HG03457 (cell line): ENCODE data around the gene GSTM2.

Source experiments
- ATAC-seq: cut with Tn5 transposase; IDR thresholded peaks from one replicate; pipeline ENCODE4 v1.9.1; 2021; ENCODE audit warnings: moderate number of reproducible peaks; ENCODE audit not compliant: unreplicated experiment

GSTM2 gene

DNA sequence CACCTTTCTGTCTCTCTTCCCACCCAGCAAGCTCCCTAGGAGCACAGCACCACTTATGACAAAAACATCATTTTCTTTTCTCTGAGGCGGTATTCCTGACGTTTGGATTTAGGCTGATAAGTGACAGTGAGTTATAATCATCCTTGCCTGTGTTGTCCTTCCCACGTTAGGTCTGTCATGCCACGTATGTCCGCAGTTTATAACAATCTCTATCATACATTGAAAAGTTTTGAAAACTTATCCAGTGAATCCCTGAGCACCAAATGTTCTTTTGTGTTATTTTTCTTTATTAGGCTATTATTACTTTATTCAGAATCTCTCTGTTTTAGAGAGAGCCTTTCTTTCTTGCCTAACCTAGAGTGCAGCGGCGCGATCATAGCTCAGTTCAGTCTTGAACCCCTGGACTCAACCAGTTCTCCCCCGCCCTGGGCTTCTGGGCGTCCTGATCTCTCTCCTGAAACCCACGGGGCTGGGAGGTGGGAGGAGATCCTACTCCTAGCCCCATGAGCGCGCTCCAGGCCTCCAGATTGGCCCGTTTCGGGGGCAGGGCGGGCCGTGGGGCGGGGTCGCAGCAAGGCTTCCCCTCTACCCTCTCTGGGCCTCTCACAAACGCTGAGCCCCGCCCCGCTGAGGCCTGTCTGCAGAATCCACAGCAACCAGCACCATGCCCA, at the start of gene GSTM2:
Gene GSTM2, plus strand, starts transcription at position 606 of the 671 bp plus-strand sequence. Its CDS starts 59 bp downstream, at position 665.
- peak; percentile 93 for ATAC-seq

DNA sequence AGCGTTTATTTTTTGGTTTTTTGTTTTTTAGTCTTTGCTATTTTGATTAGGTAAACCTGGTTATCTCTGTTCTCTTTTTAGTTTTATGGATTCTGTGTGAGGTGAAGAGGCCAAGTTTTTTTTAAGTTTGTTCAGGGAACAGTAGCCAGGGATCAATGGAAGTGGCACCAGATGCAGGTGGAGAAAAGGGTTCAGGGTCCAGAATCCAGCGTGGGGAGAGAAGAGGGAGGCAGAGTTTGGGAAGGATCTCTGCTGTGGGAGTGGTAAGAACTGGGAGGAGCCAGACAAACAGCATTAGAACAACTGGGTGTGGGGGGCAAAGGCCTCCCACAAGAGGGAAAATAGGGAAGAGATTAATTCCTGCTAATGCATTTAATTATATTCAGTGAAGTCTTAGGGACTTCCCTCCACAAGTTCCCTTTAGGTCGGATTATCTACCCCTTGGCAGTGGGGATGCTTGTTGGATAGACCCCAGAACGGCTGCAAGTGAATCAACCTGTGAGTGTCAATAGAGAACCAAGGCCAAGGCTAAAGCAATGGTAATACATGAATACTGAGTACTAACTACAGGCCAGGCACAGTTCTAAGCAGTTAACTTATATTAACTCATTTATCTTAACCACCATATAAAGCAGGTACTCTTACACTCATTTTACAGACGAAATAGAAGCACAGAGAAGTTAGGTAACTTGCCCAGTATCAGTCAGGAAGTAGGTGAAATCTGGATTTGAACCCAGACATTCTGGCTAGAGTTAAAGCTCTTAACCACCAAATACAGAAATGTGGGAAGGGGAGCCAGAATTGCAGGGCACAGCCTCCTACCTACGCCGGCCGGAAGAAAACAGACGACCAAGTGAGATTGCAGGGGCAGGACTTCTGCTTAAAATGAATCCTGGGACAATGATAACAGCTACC, 48.9 kb upstream of the GSTM2 start:
- ATAC-seq = no peak

- no peak for ATAC-seq
Observed at GRCh38 chr1:109619576-109620400, 48.1 kb upstream of the GSTM2 start, which contains the start of the genes AMPD2 and GNAT2. TSS of gene AMPD2 (plus strand) at chr1:109619837. CDS start at chr1:109621176, 1,339 bp downstream. TSS of gene GNAT2 (minus strand) at chr1:109619616. CDS start at chr1:109612870, 6,746 bp downstream.

DNA sequence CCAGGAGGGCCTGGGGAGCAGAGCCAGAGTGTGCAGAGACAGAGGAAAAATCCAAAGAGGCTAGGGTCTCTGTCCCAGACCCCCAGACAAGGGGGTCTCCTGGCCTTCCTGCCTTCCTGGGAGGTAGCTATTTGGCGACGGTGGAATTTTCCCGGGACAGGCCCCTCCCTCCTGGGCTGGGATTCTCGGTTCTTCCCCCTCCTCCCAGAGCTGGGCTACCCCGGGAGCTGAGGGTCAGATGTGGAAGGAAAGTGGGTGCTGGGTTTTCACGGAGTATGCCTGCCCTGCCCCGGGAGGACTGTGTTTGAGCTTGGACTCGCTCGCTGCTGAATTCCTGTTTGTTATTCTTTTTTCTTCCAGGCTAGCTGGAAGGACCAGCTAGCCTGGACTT, 47.5 kb upstream of the GSTM2 start:
- ATAC-seq = no peak

- ATAC-seq = peak; percentile 62
Observed at GRCh38 chr1:109620841-109621286, 47.0 kb upstream of the GSTM2 start.

DNA sequence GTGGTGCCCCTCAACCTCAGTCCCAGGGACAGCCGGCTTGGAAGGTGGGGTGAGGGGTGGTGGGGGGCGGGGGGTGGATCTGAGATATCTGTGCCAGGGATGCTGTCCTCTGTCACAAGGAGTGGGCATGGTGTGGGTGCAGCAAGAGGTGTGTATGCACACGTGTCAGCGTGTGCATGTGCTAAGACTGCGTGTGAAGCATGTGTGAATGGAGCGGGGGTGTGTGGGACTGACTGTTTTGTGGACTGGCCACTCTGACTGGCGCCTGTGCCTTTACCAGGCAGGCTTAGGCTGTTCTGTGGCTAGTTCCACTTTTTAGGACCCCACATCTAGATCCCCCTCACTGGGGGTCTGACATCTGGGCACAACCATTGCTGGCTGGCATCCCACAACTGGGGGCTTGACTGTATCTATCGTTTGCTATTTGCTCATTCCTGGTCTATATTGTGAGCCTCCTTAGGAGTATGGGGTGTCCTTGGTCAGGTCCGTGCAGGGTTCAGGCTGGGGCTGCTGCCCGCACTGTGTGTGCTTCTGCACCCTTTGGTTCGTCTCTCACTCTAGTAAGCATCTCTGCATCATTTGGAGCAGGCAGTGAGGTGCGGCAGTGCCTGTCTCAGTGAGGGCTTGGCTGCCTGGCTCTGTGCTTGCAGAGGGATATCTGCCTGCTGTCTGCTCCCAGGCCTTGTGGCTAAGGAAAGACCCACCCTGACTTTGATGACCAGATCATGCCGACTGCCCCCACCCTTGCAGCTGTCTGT, 46.3 kb upstream of the GSTM2 start:
- ATAC-seq = no peak

DNA sequence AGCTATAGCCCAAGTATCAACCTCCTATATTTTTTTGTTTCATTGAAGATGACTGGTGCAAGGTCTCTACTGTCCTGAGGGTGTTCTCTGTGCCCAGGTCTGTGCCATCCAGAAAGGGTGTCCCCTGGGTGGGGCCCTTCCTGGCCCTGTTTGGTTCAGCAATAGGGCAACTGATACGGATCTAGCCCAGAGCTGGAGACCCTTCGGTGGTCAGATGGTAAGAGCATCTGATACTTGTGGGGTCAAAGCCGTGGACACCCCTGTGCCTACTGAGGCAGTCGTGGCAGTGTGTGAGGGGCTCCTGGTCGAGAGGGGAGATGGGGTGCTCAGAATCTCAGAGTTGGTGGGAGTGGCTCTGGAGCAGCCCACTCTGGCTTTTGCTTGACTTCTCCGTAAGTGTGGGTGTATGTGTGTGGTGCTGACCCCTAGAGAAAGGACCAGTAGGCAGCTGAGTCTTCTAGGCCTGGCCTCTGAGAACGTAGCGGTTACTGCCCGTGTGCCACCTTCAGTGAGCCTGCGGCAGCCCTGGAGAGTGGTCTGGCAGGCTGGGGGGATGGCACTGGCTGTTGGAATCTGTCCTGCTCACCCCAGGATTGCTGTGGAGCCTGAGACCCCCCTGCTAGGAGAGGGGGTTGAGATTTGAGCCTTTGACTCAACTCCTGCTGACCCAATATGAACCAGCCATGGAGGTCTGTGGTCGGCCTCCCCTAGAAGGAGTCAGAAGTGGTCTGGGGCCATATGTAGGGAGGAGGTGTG, 45.5 kb upstream of the GSTM2 start:
- no peak for ATAC-seq

- no peak for ATAC-seq
Observed at GRCh38 chr1:109622895-109623294, 45.0 kb upstream of the GSTM2 start.

- ATAC-seq = no peak
Observed at GRCh38 chr1:109623601-109624161, 44.2 kb upstream of the GSTM2 start.

DNA sequence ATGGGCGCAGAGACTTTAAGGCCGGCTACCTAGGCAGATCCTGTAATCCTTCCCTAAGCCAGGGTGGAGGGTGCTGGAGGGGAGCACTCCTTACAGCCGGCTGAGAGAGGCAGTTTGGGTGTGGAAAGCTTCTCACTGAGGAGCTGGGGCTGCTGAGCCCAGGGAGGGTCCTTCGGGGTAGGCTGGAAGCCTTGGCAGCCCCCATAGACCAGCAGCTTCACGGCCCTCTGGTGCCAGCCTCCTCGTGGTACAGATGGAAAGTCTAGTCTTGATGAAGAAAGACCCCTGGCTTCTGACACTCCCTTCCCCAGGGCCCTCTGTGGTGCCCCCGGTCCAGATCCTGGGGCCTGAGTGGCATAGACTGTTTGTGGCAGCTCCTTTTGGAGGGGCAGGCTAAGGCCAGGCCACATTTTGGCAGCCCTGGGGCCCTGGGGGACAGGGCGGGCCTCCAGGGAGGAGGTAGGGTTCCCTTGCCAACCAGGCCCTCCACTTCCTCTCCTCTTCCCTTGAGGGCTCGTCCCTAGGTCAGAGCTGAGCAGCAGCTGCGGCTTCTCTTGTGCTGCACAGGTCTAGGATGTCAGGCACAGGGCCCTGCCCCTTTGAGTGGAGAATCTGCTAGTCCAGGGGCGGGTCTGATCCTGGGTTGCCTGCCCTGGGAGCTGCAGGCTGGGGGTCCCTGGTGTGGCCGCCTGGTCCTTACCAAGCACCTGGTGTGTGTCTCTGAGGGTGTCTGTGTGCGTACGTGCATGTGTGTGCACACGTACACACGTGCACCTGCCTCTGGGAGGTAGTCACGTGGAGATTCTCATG, 43.5 kb upstream of the GSTM2 start:
- no peak for ATAC-seq

DNA sequence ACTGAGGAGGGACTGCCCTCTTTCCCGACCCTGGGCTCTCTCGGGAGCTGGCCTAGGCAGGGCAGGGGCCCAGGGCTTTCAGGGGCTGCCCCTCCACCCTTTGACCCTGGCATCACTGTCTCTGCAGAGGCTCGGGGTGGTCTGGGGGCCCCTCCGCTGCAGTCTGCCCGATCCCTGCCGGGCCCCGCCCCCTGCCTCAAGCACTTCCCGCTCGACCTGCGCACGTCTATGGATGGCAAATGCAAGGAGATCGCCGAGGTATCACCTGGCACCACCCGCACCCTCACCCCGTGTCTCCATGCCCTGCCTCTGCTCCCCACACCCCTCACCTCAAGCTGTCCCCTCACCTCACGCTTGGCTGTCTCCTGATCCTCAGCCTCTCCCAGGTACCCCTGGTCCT, 42.7 kb upstream of the GSTM2 start:
- ATAC-seq = no peak

- no peak for ATAC-seq
Observed at GRCh38 chr1:109625601-109626560, 42.0 kb upstream of the GSTM2 start.

DNA sequence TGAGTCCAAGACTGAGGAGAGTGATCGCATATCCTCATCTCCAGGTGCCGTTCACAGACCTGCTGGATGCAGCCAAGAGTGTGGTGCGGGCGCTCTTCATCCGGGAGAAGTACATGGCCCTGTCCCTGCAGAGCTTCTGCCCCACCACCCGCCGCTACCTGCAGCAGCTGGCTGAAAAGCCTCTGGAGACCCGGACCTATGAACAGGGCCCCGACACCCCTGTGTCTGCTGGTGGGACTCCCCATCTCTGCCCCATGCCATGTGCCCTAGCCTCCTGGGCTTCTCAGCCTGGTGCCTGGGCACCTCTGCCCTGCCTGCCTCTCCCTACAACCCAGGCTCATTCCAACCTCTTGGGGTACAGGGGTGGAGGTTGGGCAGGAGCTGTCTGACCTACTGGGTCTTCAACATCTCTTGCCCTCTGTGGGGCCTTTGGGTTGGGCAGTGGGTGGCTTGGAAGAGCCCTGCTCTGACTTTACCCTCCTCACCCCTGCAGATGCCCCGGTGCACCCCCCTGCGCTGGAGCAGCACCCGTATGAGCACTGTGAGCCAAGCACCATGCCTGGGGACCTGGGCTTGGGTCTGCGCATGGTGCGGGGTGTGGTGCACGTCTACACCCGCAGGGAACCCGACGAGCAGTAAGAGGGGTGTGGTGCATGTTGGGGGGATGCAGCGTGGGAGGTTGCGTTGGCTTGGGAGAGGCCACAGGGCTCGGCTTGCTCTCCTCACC, 41.0 kb upstream of the GSTM2 start:
- no peak for ATAC-seq

DNA sequence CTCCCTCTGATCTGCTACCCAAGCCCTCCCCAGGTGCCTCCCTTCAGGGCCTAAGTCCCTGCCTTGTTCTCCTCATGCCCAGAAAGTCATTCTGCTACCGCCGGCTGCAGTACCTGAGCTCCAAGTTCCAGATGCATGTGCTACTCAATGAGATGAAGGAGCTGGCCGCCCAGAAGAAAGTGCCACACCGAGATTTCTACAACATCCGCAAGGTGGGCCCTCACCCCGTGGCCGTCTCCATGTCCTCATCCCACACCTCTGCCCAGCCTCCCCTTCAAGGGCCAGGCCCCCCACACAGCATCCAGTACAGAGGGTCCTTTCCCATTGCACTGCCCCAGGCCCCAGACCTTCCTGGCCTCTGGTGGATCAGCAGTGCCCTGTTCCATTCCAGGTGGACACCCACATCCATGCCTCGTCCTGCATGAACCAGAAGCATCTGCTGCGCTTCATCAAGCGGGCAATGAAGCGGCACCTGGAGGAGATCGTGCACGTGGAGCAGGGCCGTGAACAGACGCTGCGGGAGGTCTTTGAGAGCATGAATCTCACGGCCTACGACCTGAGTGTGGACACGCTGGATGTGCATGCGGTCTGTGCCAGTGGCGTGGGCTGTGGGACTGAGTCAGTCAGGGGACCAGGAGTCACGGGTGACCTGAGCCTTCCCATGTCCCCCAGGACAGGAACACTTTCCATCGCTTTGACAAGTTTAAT, 40.0 kb upstream of the GSTM2 start:
- ATAC-seq = no peak

DNA sequence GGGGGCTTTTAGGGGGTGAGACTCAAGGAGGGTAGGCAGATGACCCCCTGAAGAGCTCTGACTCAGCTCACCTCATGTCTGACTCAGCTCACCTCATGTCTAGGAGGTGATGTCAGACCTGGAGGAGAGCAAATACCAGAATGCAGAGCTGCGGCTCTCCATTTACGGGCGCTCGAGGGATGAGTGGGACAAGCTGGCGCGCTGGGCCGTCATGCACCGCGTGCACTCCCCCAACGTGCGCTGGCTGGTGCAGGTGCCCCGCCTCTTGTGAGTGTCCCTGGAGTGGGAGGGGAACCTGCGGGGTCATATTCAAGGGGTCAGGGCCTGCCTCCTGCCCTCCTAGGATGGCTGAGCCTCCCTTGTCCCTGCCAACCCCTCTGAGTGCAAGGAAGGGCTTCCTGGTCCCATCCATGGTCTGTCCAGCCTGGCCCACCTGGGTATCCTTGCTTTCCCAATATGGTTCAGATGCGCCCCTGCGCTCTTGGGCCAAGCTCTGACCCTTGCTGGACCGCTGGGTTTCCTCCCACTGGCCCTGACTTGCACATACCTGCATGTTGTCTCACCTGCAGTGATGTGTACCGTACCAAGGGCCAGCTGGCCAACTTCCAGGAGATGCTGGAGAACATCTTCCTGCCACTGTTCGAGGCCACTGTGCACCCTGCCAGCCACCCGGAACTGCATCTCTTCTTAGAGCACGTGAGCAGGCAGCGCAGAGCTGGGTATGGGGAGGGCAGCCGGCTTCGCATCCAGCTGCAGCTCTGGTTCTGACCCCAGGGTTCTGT, 39.1 kb upstream of the GSTM2 start:
- no peak for ATAC-seq
